ENCODE measurements around the gene PRLR.

Gene PRLR

DNA sequence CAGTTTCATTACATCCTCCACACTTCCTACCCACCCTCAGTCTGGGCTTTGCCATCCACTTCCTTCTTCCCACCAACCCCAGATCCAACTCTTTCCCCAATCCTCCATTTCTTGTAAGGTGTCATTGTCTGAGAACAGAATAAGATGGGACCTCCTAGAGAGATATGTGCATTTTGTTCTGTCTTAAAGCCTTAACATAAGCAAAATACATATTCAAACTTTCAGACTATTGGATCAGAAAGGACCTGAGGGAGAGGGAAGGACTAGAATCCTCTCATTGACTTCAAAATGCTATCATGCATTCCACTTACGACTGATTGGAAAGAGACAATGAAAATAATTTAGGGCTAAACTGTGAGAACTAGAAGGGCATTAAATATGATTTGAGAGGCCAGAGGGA lies 225.5 kb downstream of the PRLR start:
- no peak overlapping the region for H3K4me3 Mint-ChIP-seq
- no peaks in the 10 kb centered on the region for H3K36me3 Mint-ChIP-seq (ENCODE audit: low read depth)
- H3K9me3 Mint-ChIP-seq, result no peaks in the 10 kb centered on the region
- no peak overlapping the region for H3K27ac Mint-ChIP-seq
- no peaks in the 10 kb centered on the region for H3K4me1 Mint-ChIP-seq (ENCODE audit: low read depth)
- H3K27me3 Mint-ChIP-seq (ENCODE audit: low read depth), result peaks cover 23% of the 10 kb centered on the region

DNA sequence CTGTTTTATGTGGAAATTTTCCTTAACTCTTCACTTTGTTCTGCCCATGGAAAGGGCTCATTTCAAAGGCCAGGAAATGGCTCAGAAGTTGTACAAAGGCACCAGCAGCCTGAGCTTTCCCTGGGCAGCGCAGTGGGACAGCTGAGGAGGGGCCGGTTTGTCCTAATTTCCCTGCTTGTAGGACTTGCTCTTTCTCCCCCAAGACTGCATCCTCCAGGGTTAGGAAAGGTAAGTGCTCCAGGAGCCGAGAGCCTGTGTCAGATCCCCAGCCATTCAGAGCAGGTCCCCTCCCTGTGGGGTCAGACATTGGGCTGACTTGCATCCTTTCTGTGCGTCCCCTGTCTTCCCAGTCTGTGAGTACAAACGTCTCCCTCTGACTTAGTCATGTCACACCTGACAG lies 226.1 kb downstream of the PRLR start:
- Mint-ChIP-seq H3K27ac (no peak overlapping the region), H3K4me1 (ENCODE audit: low read depth) (no peaks in the 10 kb centered on the region), H3K36me3 (ENCODE audit: low read depth) (no peaks in the 10 kb centered on the region), H3K27me3 (ENCODE audit: low read depth) (peaks cover 20% of the 10 kb centered on the region), H3K9me3 (no peaks in the 10 kb centered on the region), H3K4me3 (no peak overlapping the region)

DNA sequence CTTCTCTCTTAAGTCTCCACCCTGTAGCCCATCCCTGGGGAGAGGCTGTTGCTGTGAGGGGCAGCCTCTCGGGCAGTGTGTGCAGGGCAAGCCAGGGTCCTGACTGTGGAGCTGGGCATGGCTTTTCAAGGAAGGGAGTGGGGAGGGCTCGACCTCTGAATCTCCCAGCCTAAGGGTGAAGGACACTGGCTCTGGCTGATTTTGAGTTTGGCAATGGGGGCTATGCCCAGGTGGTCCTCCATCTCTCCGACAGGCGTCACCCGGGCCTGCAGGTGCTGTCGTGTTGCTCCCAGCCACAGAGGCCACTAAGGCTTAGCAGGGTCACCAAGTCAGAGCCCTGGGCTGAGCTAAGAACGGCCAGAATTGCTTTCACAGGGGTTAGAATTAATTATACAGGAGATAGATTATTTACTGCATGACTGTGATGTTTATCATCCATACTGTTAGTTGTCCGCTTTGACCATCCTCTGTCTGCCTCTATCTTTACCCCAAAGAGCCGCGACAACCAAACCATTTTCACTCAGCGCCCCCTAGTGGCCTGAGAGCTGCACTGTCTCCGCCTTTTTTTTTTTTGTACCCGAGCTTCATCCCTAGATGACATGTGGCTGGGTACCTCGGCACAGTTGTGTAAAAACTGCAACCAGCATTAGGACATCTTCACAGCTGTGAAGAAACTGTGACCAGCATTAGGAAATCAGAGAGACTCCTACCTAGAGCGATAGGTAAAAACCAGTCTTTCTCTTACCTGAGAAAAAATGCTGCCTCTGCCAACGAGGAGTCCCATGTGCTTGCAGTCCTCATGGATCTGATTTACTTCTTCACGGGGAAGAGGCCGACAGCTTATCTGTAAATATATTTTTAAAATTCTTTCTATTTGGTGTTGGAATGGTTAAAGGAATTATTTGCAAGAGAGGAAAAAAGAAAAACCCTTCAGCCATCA lies 227.0 kb downstream of the PRLR start:
- Mint-ChIP-seq H3K4me3 (no peak overlapping the region), H3K27ac (no peak overlapping the region), H3K9me3 (no peaks in the 10 kb centered on the region), H3K27me3 (ENCODE audit: low read depth) (peaks cover 22% of the 10 kb centered on the region), H3K36me3 (ENCODE audit: low read depth) (no peaks in the 10 kb centered on the region), H3K4me1 (ENCODE audit: low read depth) (no peaks in the 10 kb centered on the region)

GRCh38 chr5:35002459-35002858 lies 227.8 kb downstream of the PRLR start:
- no peaks in the 10 kb centered on the region for H3K9me3 Mint-ChIP-seq
- H3K4me1 Mint-ChIP-seq (ENCODE audit: low read depth), result no peaks in the 10 kb centered on the region
- no peak overlapping the region for H3K4me3 Mint-ChIP-seq
- H3K27ac Mint-ChIP-seq, result no peak overlapping the region
- peaks cover 16% of the 10 kb centered on the region for H3K27me3 Mint-ChIP-seq (ENCODE audit: low read depth)
- H3K36me3 Mint-ChIP-seq (ENCODE audit: low read depth), result no peaks in the 10 kb centered on the region

DNA sequence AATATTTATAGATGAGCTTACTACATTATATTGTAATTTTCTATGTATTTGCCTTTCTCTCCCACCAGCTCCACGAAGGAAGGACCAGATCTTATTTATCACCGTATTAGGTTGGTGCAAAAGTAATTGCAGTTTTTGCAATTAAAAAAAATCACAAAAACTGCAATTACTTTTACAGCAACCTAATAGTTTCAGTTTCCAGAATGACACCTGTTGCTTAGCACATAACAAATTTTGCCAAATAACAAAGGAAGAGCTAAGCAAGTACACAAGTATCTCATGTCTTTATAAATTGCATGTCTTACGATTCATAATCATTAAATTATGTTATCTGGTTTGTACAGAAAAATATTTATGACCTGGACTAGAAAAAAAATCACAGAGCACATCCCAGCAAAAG lies 228.4 kb downstream of the PRLR start:
- no peak overlapping the region for H3K4me3 Mint-ChIP-seq
- no peaks in the 10 kb centered on the region for H3K36me3 Mint-ChIP-seq (ENCODE audit: low read depth)
- H3K4me1 Mint-ChIP-seq (ENCODE audit: low read depth), result no peaks in the 10 kb centered on the region

More for the DNA sequence above, 228.4 kb downstream of the PRLR start:
- Mint-ChIP-seq H3K27ac (no peak overlapping the region), H3K27me3 (ENCODE audit: low read depth) (peaks cover 12% of the 10 kb centered on the region), H3K9me3 (no peaks in the 10 kb centered on the region)
